K562 (cell line): ENCODE results near the gene ZNF799.

Experiments used
- CCAR2 ChIP-seq: fragments of 200-400 bp; formaldehyde crosslinking; IDR thresholded peaks from 2 replicates; pipeline ENCODE4 v1.6.1; 2017; ENCODE audit warnings: mild to moderate bottlenecking, low read depth, low read length
- RAD21 ChIP-seq, 2 experiments: fragments of 250-450 bp in 1 of 2; fragments of 450-650 bp in 1 of 2; sonication (Bioruptor Pico) in 1 of 2; formaldehyde crosslinking in 1 of 2; IDR thresholded peaks in 1 of 2; conservative IDR thresholded peaks in 1 of 2; 2 replicates each; pipeline versions ENCODE4 v1.4.0 to v1.8.0; 2020 to 2022; ENCODE audit warnings: mild to moderate bottlenecking in 2 of 2, moderate library complexity in 1 of 2
- RBFOX2 ChIP-seq: fragments of 200-400 bp; formaldehyde crosslinking; IDR thresholded peaks from 2 replicates; pipeline ENCODE4 v1.6.1; 2017; ENCODE audit warnings: low read depth, mild to moderate bottlenecking, low read length, moderate library complexity
- SMAD3 ChIP-seq: fragments of 450-650 bp; formaldehyde crosslinking; conservative IDR thresholded peaks from 2 replicates; pipeline ENCODE4 v1.4.0; 2020; ENCODE audit warnings: mild to moderate bottlenecking

GRCh38 chr19:12374026-12374425 lies 27.0 kb downstream of the ZNF799 start:
- TF ChIP-seq RBFOX2 (no peak), RAD21 (CRISPR knock-in tag; conservative IDR thresholded peaks at IDR 0.05 in 1 of 2, IDR thresholded peaks at IDR 0.05 in 1 of 2) (no peak), CCAR2 (no peak), SMAD3 (CRISPR knock-in tag) (no peak)
